Stromal cell of bone marrow (primary cell): ENCODE results near the gene ULK4.
A peak's percentile ranks its signal among the peaks of the same experiment; 100 is the strongest.
"Not testable (repeated sequence)": the region's sequence is repeated elsewhere in the genome, so short reads cannot be mapped to it uniquely, and the experiment has no call there.

Experiments
- DNase-seq: peaks from one replicate; pipeline ENCODE4 v3.0.0-alpha.2; 2012; ENCODE audit warnings: low read depth

The ULK4 gene

DNA sequence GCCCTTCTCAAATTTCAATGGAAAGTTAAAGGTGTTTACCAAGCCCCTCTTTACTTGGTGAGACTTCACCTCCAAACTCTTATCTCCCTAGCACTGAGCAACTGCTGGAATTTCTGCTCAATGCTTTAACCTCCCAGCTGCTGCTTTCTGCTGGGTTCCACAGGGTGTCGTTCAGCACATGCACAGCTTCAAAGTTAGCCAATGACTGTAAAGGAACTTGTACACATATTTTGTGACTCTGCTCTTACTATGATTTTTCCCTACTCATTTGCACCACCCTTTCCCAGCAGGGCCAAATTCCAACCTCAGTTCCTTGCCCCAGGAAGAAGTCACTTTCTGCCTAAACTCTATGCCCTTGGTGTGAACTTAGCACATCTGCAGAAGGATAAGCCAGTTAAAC, 89.7 kb downstream of the ULK4 start:
- DNase-seq: no peak

DNA sequence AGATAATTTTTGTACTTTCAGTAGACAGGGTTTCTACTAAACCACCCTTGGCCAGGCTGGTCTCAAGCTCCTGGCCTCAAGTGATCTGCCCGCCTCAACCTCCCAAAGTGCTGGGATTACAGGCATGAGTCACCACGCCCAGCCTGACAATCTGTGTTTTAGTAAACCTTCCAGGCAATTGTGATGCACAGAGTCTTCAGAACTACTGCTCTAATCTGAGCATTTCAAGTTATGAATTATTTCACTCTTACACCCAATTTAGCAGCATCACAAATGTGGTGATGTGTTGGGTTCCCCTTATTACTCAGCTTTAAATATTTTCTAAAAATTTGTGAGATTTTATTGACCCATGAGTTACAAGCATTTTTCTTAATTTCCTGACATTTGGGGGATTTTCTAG, 94.4 kb downstream of the ULK4 start:
- DNase-seq: no peak

DNA sequence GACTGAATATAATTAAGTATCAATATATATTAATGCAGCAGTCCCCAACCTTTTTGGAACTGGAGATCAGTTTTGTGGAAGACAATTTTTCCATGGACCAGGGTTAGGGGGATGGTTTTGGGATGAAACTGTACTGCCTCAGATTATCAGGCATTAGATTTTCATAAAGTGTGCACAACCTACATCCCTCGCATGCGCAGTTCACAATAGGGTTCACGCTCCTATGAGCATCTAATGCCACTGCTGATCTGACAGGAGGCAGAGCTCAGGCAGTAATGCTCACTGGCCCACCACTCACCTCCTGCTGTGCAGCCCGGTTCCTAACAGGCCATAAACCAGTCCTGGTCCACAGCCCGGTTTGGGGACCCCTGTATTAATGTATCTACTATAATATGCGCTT, 95.6 kb downstream of the ULK4 start:
- no peak for DNase-seq

DNA sequence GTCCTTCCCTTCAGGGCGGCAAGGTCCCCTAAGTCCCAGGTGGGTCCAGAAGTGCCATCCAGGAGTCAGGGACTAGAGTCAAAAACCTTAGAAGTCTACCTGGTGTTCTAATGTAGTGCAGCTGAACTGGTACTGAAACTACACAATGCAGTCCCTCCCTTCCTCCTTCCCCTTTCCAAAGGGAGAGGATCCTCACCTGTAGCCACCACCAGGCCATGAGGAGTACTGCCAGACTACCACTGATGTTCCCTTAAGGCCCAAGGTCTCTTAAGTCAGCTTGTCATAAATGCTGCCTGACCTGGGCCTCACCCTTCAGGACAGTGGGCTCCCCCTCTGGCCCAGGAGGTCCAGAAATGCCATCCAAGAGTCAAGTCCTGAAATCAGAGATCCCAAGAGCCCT, 98.9 kb downstream of the ULK4 start:
- DNase-seq: no peak

DNA sequence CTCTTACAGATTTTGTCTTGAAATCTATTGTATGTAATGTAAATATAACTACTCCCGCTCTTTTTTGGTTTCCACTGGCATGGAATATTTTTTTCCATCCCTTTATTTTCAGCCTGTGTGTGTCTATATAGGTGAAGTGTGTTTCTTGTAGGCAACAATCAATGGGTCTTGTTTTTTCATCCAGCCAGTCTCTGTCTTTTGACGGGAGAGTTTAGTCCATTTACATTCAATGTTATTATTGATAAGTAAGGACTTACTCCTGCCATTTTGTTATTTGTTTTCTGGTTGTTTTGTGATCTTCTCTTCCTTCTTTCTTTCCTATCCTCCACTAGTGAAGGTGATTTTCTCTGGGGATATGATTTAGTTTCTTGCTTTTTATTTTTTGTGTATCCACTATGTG, 101.4 kb downstream of the ULK4 start:
- DNase-seq: not testable (repeated sequence)

DNA sequence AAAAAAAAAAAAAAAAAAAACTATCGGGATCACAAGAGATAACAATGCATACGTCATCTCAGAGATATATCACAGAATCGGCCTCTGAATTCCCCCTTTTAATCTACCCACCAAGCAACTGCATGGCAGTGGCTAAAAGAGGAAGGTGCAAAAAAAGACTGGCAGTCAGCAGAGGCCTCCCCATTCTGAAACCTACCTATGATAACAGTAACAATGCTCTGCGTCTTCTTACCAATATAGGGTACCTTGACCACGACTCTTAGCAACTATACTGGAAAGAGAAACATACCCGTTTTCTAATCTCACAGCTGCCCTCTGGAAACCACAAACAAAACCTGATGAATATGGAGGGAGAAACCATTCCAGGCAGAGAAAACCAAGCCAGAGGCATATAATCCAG, 106.9 kb downstream of the ULK4 start:
- DNase-seq: no peak

DNA sequence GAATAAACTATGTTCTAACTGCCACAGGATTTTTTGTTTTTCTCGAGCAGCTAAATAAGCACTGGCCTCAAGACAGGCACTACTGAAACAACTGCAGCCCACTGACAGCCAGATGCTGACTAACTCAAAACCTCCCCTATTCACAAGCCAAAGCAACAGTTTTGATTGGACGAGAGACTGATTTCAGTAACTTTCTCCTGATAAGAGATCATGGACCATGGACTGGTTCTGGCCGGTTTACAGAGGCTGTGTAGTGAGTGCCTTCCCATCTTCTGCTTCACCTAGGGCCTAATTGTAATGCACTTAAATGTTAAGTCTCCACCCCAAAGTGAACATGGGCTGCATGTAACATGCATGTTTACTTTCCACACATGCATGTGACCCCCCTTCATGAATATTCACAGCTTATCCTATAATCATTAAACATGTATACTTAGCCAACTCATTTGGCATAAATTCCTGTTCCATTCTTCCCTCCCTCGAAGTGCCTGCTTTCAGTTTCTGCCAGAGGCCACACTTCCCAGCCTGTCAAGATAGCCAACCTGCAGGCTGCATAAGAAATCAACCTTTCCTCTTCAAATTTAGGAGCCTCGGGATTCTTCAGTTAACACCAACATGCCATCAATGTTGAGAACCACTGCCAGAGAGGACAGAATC, 108.2 kb downstream of the ULK4 start:
- DNase-seq: no peak

DNA sequence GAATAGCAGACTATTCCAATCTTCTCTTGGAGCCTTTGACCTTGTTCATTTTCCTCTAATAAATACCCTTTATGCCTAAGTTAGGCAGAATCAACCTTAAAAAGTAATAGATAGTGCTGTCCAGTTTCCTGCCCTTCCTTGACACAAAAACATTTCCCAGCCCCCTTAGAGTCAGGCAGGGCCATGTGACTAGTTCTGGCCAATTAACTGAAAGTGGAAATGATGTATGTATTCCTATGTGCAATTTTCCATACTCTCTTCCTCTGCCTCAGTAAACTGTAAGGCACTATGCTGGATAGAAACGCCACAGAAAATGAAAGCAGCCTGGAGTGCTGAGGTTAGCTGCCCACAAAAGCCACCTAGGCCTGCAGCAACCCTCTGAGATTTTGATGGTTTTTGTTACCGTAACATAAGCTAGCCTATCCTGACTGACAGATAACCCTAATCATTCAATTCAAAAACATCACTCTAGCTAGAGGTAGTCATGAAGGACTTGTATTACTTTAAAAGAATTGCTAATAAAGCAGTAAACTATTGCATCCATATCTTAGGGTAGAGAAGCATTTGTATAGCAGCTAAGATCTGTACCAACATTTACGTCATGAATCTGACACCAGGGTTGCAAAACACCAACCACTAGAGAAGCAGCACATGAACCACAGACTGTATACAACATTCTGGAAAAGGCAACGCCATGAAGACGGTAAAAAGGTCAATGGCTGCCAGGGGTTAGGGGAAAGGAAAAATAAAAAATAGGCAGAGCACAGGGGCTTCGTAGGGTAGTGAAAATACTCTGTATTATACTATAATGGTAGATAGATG, 112.9 kb downstream of the ULK4 start:
- DNase-seq: no peak

DNA sequence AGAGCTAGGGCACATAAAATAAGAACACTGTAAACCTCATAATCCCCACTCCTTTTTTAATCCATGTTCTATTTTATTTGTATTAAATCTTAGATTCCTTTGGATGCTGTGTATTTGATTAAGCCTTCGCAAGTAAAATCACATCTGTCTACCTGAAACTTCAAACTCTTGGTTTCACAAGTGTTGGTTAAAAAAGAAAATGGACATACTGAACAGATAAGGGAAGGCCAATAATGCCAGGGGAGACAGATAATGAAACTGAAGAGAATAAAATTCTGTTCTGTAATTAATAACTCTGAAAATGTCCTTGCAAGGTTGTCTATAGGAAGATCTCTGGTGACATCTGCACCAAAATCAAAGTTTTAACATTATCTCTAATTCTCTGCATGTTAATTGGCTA, 114.2 kb downstream of the ULK4 start:
- no peak for DNase-seq

DNA sequence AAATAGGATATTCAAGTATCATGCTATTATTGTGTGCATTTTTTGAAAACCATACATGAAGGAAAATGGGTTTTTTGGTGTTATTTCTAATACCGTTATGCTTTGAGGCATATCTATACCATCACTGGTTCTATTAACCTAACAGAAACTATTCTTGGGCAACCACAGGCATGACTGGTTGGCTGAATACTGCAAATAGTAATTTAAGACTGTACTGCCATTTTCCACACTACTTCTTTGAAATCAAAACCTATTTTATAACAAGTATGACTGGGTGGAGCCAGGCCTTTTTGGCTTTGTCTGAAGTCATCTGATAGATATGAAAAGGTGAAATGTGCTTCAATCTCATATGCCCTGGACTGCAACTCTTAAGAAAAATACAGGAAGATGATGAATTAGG, 115.1 kb downstream of the ULK4 start:
- DNase-seq: peak; percentile 9

DNA sequence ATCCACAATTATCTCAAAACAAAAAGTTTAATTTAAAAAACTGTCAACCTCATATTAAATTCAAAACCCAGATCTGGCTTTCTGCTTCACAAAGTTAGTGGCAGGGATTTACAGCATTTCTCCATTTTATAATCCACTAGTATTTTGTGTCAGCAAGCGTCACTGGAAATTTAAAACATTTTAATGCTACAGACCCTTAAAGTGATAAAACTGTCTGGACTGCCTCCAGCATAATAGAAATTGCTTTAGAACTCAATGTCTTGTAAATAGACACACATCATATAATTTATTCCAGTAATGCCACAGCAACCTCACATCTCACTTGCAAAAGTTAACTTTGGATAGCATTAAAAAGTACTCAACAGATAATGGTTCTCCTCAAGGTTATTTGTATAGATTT, 116.1 kb downstream of the ULK4 start:
- DNase-seq: no peak

DNA sequence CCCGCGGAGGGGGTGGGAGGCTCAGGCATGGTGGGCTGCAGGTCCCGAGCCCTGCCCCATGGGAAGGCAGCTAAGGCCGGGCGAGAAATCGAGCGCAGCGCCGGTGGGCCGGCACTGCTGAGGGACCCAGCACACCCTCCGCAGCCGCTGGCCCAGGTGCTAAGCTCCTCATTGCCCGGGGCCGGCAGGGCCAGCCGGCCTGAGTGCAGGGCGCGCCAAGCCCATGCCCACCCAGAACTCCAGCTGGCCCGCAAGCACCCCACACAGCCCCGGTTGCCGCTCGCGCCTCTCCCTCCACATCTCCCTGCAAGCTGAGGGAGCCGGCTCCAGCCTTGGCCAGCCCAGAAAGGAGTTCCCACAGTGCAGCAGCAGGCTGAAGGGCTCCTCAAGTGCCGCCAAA, 117.6 kb downstream of the ULK4 start:
- DNase-seq: not testable (repeated sequence)

DNA sequence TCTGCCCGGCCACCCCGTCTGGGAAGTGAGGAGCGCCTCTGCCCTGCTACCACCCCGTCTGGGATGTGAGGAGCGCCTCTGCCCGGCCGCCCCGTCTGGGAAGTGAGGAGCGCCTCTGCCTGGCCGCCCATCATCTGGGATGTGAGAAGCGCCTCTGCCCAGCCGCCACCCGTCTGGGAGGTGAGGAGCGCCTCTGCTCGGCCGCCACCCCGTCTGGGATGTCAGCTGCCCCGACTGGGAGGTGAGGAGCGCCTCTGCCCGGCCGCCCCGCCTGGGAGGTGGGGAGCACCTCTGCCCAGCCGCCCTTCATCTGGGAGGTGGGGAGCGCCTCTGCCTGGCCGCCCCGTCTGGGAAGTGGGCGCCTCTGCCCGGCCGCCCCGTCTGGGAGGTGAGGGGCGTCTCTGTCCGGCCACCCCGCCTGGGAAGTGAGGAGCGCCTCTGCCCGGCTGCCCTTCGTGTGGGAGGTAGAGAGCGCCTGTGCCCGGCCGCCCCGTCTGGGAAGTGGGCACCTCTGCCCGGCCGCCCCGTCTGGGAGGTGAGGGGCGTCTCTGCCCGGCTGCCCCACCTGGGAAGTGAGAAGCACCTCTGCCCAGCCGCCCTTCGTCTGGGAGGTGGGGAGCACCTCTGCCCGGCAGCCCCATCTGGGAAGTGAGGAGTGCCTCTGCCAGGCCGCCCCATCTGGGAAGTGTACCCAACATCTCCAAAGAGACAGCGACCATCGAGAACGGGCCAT, 120.8 kb downstream of the ULK4 start:
- DNase-seq: not testable (repeated sequence)

DNA sequence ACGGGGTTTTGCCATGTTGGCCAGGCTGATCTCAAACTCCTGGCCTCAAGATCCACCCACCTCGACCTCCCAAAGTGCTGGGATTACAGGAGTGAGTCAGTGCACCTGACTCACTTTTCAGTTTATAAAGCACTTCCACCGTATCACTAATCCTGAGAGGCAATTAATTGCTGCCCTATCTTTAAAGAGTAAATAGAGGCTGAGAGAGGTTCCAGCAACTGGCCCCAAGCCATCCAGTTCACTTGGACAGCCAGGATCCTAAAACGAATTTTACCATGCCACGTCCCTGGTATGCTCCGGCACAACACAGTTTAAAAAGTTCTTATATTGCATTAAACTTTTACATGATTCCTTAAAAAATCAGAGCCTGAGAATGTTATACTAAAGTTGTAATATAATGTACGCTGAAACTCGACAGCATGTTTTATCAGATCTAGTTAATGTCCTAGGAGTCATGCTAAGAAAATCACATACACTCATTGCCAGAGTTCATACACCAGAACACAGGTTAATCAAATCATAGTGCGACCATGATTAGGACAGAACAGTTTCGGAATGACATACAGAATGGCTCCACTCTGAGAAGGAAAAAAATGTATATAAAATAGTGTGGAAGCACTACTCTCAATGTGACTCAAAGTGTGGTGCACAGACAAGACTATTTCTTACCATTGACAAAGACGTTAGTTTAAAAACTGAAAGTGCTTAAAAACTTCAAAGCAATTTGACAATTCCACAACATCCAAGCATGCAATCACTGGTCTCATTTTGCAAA, 125.4 kb downstream of the ULK4 start:
- no peak for DNase-seq

DNA sequence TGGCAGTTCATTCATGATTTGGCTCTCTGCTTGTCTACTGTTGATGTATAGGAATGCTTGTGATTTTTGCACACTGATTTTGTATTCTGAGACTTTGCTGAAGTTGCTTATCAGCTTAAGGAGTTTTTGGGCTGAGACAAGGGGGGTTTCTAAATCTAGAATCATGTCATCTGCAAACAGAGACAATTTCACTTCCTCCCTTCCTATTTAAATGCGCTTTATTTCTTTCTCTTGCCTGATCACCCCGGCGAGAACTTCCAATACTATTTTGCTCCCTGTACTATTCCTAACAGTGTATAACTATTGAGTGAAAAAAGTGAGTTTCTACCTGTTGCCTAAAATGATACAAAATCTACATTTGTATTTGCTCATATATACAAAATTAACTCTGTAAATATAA, 128.3 kb downstream of the ULK4 start:
- no peak for DNase-seq

DNA sequence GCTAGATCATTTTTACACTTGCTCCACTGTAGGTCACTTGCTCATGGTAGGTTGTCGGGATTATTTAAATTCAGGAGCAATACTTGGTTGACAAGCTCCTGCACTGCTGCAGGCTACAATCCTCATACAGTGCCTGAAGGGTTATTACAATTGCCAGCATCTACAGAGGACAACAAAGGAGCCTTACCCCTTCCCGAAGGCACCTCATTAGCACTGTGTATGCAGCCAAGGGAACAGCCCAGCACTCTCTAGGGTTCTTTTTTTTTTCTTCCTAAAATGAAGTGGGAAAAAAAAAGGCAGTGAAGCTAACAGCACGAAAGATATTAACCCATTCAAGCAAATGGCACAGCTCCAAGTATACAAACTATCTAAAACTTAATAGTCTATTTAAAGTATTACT, 142.7 kb downstream of the ULK4 start:
- no peak for DNase-seq

DNA sequence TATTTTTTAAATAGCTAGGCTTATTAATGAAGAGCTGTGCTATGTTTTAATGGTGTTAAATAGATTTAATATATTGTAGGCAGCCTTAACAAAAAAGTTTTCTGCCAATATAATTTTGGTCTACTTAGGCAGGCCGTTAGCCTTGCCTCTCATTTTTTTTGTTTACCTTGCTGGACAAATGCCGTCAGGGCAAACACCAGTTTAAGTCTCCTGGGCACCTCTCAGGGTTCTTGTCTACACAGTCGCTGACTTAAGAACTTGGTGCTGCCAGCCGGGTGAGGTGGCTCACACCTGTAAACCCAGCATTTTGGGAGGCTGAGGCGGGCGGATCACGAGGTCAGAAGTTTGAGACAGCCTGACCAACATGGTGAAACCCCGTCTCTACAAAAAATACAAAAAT, 153.3 kb downstream of the ULK4 start:
- no peak for DNase-seq

DNA sequence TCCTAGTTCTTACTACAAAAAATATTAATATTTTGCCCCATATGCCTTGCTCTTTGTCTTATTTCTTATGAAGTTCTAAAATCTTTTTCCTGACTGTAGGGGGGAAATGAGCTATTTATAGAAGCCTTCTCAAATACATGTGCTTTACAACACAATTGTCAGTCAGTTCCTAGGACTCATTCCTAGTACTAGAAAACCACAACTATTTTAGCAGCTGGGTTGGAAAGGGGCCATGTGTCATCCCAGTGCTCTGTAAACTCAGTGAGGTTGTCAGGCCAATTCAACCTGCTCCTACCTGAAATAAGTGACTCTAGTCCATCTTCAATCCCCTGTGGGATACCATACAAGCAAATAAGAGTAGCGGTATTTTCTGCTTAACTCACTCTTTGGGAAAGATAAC, 153.8 kb downstream of the ULK4 start:
- peak; percentile 16 for DNase-seq

DNA sequence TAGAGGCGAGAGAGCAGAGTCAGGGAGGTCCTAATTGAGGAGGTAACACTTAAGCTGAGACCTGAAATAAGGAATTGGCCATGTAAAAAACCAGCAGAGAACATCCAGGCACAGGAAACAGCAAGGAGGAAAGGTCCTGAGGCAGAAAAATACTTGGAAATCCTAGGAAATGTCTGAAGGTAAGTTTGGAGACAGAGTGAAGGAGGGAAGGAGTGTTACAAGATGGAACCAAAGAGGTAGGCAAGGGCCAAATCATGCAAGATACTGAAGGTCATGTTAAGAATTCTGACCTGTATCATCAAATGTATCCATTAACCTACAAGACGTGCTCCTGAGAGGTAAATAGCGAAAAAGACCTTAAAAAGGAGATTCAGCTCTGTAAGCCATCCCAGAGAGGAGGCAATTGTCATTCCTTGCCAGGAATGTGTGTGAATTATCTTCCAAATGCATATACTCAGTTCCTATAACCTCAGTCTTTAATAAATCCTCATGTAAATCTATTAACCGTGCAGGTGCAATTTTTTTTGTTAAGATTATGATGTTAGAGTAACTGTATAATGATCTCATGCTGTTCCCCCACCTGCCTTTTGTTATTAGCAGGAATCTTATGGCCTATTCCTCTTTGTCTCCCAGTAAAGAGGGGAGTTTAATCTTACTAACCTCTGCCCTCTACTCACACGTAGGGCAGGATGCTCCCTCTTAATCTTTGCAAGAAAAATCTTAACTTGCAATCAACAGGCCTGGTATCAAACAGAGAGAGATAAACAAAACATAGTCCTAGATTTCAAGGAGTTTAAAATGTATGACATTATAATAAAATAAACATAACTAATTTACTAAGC, 166.9 kb downstream of the ULK4 start:
- DNase-seq: no peak

DNA sequence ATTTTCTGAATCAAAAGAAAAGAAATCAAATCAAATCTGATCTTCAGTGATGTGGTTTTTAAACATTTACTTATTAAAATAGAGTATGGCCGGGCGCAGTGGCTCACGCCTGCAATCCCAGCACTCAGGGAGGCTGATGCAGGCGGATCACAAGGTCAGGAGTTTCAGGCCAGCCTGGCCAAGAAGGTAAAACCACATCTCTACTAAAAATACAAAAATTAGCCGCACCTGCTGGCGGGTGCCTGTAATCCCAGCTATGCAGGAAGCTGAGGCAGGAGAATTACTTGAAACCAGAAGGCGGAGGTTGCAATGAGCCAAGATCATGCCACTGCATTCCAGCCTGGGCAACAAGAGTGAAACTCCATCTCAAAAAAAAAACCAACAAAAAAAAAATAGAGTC, 169.1 kb downstream of the ULK4 start:
- DNase-seq: no peak

DNA sequence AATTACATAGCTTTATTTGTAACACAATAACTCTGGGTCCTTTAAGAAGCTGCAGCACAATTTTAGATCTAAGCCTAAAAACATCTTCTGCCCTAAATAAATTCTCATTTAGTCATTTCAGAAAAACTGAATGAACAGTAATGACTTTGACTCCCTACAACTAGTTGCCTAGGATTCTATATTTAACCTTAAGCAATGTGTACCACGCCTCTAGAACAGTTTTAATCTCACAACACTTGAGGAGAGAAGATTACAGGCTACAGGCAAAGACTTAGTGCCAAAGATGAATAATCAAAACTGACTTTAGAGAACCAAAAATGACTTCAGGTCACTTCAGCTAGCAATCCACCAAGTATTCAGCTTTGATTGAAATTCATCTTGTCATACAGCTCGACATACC, 192.8 kb downstream of the ULK4 start:
- no peak for DNase-seq
